Mucosa of descending colon (tissue), 3 donors: ENCODE measurements around the gene FRAS1. TPM values are rescaled to one million over a fixed set of nuclear protein-coding genes. Genes with fewer than 3 reads are reported as not detected.

Experiments
- ATAC-seq: fragments of 200-7000 bp; cut with Tn5 transposase; one replicate; pipeline ENCODE4 v1.9.1; 2020; ENCODE audit warnings: mild to moderate bottlenecking, moderate library complexity
- DNase-seq, 3 donors: peaks; one replicate each; pipeline ENCODE4 v3.0.0-alpha.2; 2020
- H3K36me3 ChIP-seq: fragments of 200-600 bp; one replicate; pipeline ENCODE4 v1.8.0; 2021; ENCODE audit warnings: low read depth, mild to moderate bottlenecking
- H3K4me1 ChIP-seq: fragments of 200-600 bp; one replicate; pipeline ENCODE4 v1.8.0; 2021; ENCODE audit warnings: low read depth, mild to moderate bottlenecking
- H3K4me3 ChIP-seq: fragments of 200-600 bp; one replicate; pipeline ENCODE4 v1.8.0; 2021; ENCODE audit warnings: mild to moderate bottlenecking
- H3K9me3 ChIP-seq: fragments of 200-600 bp; one replicate; pipeline ENCODE4 v1.8.0; 2021; ENCODE audit warnings: mild to moderate bottlenecking
- intact Hi-C, 2 donors: fragments of 100-400 bp; cut with DNase I in 1 of 2; cut with micrococcal nuclease in 1 of 2; formaldehyde crosslinking; loops; one replicate each; pipeline versions ENCODE4 v1.11.0 to v1.11.1; 2022; cut with DNase I, micrococcal nuclease
- total RNA-seq, 3 donors: library from RNA; stranded (reverse); fragmentation: NEBNext Ultra II Directional in 2 of 3; extraction: Animal tissue kit (Norgen Biotek cat#: 25700) in 2 of 3; gene quantifications; one replicate each; pipeline versions ENCODE4 v1.2.1 to v1.2.4, GENCODE V29; 2021 to 2023
- TF ChIP-seq, protein P1 (sequence below): fragments of 200-600 bp; IDR thresholded peaks from one replicate; pipeline ENCODE4 v1.8.0; 2022; ENCODE audit warnings: antibody characterized with exemption, mild to moderate bottlenecking
- donor health status: DM: no; HTN: no; CAD: no; lungs with moderate emphysema.
- donor health status: DM: no; HTN: no; CAD: no.
- donor health status: DM: no; HTN: yes; CAD: no.

FRAS1 gene
- total RNA-seq, 3 donors from 2014 or later = 1.2 to 9.3 (median 2.2) TPM

DNA sequence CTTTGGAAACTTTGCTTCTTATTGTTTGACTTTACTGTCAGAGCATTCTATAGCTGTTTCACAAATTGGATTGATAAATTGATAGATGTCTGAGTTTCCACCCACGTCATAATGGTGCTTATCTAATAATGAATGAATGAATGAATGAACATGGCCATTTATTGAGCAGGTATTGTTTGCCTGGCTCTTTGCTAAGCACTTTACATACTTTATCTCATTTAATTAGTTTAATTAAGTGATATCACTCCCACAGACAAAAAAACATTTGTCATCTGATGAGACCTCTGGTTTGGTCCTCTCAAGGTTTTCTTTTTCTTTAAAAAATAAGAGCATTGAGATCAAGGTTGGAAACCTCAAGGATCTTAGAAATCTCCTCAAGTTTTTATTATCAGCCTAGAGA lies 2.8 kb downstream of the FRAS1 start:
- Histone ChIP-seq H3K4me1 (peaks cover 22% of the 10 kb centered on the region), H3K36me3 (no peaks in the 10 kb centered on the region), H3K4me3 (no peak overlapping the region), H3K9me3 (no peaks in the 10 kb centered on the region)
- intact Hi-C loops = loop anchor here in 1 of 2 donors (5.0 kb wide), 1 partner anchor 452 kb away; no protein-coding TSS in a partner anchor
- TF ChIP-seq, protein P1, sequence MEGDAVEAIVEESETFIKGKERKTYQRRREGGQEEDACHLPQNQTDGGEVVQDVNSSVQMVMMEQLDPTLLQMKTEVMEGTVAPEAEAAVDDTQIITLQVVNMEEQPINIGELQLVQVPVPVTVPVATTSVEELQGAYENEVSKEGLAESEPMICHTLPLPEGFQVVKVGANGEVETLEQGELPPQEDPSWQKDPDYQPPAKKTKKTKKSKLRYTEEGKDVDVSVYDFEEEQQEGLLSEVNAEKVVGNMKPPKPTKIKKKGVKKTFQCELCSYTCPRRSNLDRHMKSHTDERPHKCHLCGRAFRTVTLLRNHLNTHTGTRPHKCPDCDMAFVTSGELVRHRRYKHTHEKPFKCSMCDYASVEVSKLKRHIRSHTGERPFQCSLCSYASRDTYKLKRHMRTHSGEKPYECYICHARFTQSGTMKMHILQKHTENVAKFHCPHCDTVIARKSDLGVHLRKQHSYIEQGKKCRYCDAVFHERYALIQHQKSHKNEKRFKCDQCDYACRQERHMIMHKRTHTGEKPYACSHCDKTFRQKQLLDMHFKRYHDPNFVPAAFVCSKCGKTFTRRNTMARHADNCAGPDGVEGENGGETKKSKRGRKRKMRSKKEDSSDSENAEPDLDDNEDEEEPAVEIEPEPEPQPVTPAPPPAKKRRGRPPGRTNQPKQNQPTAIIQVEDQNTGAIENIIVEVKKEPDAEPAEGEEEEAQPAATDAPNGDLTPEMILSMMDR = no peak
- ATAC-seq (no peak), DNase-seq (no peak)

DNA sequence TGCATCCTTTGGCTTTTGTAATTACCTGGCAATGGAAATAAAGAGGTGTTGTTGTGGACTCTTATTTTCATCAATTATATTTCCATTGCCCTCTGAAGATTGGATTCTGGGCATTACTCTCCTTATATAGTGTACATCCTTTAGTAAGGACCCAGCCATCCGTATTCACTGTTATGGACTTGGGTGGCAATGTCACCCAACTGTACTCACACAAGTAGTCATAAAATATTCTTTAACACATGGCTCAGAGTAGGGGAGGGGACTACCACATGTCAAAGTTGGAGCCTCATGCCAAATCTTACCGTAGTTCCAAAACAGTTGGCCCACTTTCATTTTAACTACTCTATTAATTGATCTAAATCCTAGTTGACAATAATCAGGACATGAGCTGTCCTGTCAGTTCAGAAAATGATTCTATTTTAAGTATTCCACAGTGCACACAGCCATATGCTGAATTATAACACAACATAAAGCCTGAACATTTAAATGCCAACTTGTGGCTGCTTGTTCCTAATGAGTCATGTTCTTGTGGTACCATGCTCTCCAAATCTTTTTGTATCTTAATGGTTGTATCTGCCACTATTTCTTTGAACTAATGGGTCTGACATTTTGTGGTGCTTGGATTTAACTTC lies 4.9 kb downstream of the FRAS1 start:
- H3K4me1 ChIP-seq = peaks cover 16% of the 10 kb centered on the region

GRCh38 chr4:78065508-78066192 lies 8.5 kb downstream of the FRAS1 start:
- H3K36me3 ChIP-seq = no peaks in the 10 kb centered on the region
- H3K4me3 ChIP-seq = no peak overlapping the region
- H3K9me3 ChIP-seq = no peaks in the 10 kb centered on the region
- TF ChIP-seq, protein P1 = no peak
- no peak for DNase-seq
- no peaks in the 10 kb centered on the region for H3K4me1 ChIP-seq
- ATAC-seq = no peak
- intact Hi-C loops = no loop called here

More for the DNA sequence above, 4.9 kb downstream of the FRAS1 start:
- ATAC-seq = no peak
- intact Hi-C loops = no loop called here
- TF ChIP-seq, protein P1 = no peak
- H3K9me3 ChIP-seq = no peaks in the 10 kb centered on the region
- no peak for DNase-seq
- no peaks in the 10 kb centered on the region for H3K36me3 ChIP-seq
- no peak overlapping the region for H3K4me3 ChIP-seq

DNA sequence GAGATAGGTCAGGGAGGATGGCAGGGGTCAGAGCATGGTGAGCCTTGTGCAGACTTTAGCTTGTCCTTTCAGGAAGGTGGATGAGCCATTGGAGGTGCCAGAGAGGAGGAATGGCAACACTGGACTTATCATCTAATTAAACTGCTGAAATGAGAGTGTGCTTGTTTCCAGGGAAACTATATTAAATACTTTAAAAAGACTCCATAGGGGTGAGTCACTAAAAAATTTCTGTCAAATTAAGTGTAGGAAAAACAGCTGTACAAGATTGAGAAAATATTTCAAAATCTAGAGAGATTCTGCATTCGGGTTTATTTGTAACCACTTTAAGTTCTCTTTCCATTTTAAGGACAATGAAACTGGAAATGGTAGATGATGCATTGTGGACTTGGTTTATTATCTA lies 11.4 kb downstream of the FRAS1 start:
- intact Hi-C loops = no loop called here
- TF ChIP-seq, protein P1 = no peak

GRCh38 chr4:78069319-78069718 lies 12.2 kb downstream of the FRAS1 start:
- no peaks in the 10 kb centered on the region for H3K36me3 ChIP-seq
- intact Hi-C loops = no loop called here
- TF ChIP-seq, protein P1 = no peak
- H3K9me3 ChIP-seq = no peaks in the 10 kb centered on the region
- DNase-seq (no peak), ATAC-seq (no peak)
- no peak overlapping the region for H3K4me3 ChIP-seq
- H3K4me1 ChIP-seq = no peaks in the 10 kb centered on the region

More for the DNA sequence above, 11.4 kb downstream of the FRAS1 start:
- H3K4me3 ChIP-seq = no peak overlapping the region
- H3K36me3 ChIP-seq = no peaks in the 10 kb centered on the region
- H3K4me1 ChIP-seq = no peaks in the 10 kb centered on the region
- H3K9me3 ChIP-seq = no peaks in the 10 kb centered on the region
- ATAC-seq (no peak), DNase-seq (no peak)
